Mucosa of stomach (tissue), 1 donor: ENCODE data around the gene HYCC1.

Experiments
- H3K27me3 ChIP-seq: one replicate; pipeline ENCODE4 v1.7.0; 2013; ENCODE audit warnings: mild to moderate bottlenecking, low read length; ENCODE audit not compliant: control insufficient read depth, insufficient read depth
- H3K36me3 ChIP-seq: one replicate; pipeline ENCODE4 v1.7.0; 2013; ENCODE audit warnings: low read length; ENCODE audit not compliant: control insufficient read depth, insufficient read depth
- H3K4me1 ChIP-seq: one replicate; pipeline ENCODE4 v1.7.0; 2013; ENCODE audit warnings: mild to moderate bottlenecking, low read length; ENCODE audit not compliant: control insufficient read depth, insufficient read depth
- H3K4me3 ChIP-seq: one replicate; pipeline ENCODE4 v1.7.0; 2013; ENCODE audit warnings: low read length
- H3K9ac ChIP-seq: one replicate; pipeline ENCODE4 v1.7.0; 2013; ENCODE audit warnings: mild to moderate bottlenecking, low read length, moderate library complexity
- H3K9me3 ChIP-seq: one replicate; pipeline ENCODE4 v1.7.0; 2013; ENCODE audit warnings: mild to moderate bottlenecking, low read length, moderate library complexity; ENCODE audit not compliant: control insufficient read depth
- donor health status: Pancreatic carcinoma.

The HYCC1 gene

GRCh38 chr7:23012908-23013714 lies 819 bp downstream of the HYCC1 start:
- Histone ChIP-seq H3K9ac (peak overlapping the region; percentile 45), H3K4me3 (peak overlapping the region; percentile 16), H3K27me3 (peaks cover 11% of the 10 kb centered on the region), H3K4me1 (peaks cover 7% of the 10 kb centered on the region), H3K9me3 (no peaks in the 10 kb centered on the region), H3K36me3 (no peaks in the 10 kb centered on the region)

- Histone ChIP-seq H3K4me3 (no peak overlapping the region), H3K27me3 (peaks cover 11% of the 10 kb centered on the region), H3K9ac (no peak overlapping the region), H3K4me1 (peaks cover 7% of the 10 kb centered on the region), H3K36me3 (no peaks in the 10 kb centered on the region), H3K9me3 (no peaks in the 10 kb centered on the region)
Measured at GRCh38 chr7:23012186-23012585, 1.7 kb downstream of the HYCC1 start.

GRCh38 chr7:23011222-23011924 lies 2.6 kb downstream of the HYCC1 start:
- H3K27me3 ChIP-seq = peaks cover 11% of the 10 kb centered on the region
- no peaks in the 10 kb centered on the region for H3K36me3 ChIP-seq
- no peak overlapping the region for H3K4me3 ChIP-seq
- H3K9ac ChIP-seq = no peak overlapping the region
- peaks cover 7% of the 10 kb centered on the region for H3K4me1 ChIP-seq
- no peaks in the 10 kb centered on the region for H3K9me3 ChIP-seq

GRCh38 chr7:23009303-23009702 lies 4.6 kb downstream of the HYCC1 start:
- Histone ChIP-seq H3K4me3 (no peak overlapping the region), H3K9ac (no peak overlapping the region), H3K9me3 (no peaks in the 10 kb centered on the region), H3K27me3 (peaks cover 11% of the 10 kb centered on the region), H3K36me3 (no peaks in the 10 kb centered on the region), H3K4me1 (peaks cover 7% of the 10 kb centered on the region)

GRCh38 chr7:23004247-23004520 lies 9.7 kb downstream of the HYCC1 start:
- no peaks in the 10 kb centered on the region for H3K4me1 ChIP-seq
- no peaks in the 10 kb centered on the region for H3K36me3 ChIP-seq
- no peaks in the 10 kb centered on the region for H3K9me3 ChIP-seq
- no peaks in the 10 kb centered on the region for H3K27me3 ChIP-seq
- no peak overlapping the region for H3K9ac ChIP-seq
- H3K4me3 ChIP-seq = no peak overlapping the region

- Histone ChIP-seq H3K4me3 (no peak overlapping the region), H3K9me3 (no peaks in the 10 kb centered on the region), H3K4me1 (no peaks in the 10 kb centered on the region), H3K27me3 (no peaks in the 10 kb centered on the region), H3K9ac (no peak overlapping the region), H3K36me3 (no peaks in the 10 kb centered on the region)
Measured at GRCh38 chr7:23003505-23004246, 10.3 kb downstream of the HYCC1 start.

GRCh38 chr7:23002698-23003097 lies 11.2 kb downstream of the HYCC1 start:
- H3K4me1 ChIP-seq = no peaks in the 10 kb centered on the region
- H3K4me3 ChIP-seq = no peak overlapping the region
- H3K36me3 ChIP-seq = no peaks in the 10 kb centered on the region

GRCh38 chr7:23001610-23002009 lies 12.3 kb downstream of the HYCC1 start:
- Histone ChIP-seq H3K4me1 (no peaks in the 10 kb centered on the region), H3K9ac (no peak overlapping the region), H3K27me3 (no peaks in the 10 kb centered on the region), H3K9me3 (no peaks in the 10 kb centered on the region), H3K36me3 (no peaks in the 10 kb centered on the region), H3K4me3 (no peak overlapping the region)

More at GRCh38 chr7:23002698-23003097, 11.2 kb downstream of the HYCC1 start:
- no peaks in the 10 kb centered on the region for H3K9me3 ChIP-seq
- no peaks in the 10 kb centered on the region for H3K27me3 ChIP-seq
- no peak overlapping the region for H3K9ac ChIP-seq

- Histone ChIP-seq H3K27me3 (no peaks in the 10 kb centered on the region), H3K4me3 (no peak overlapping the region), H3K4me1 (no peaks in the 10 kb centered on the region), H3K9me3 (no peaks in the 10 kb centered on the region), H3K36me3 (no peaks in the 10 kb centered on the region), H3K9ac (no peak overlapping the region)
Measured at GRCh38 chr7:23000597-23001360, 13.2 kb downstream of the HYCC1 start.

- Histone ChIP-seq H3K9me3 (no peaks in the 10 kb centered on the region), H3K4me1 (no peaks in the 10 kb centered on the region), H3K27me3 (no peaks in the 10 kb centered on the region), H3K36me3 (no peaks in the 10 kb centered on the region), H3K9ac (no peak overlapping the region), H3K4me3 (no peak overlapping the region)
Measured at GRCh38 chr7:22998519-22998896, 15.4 kb downstream of the HYCC1 start.

GRCh38 chr7:22997871-22998518 lies 15.9 kb downstream of the HYCC1 start:
- H3K9me3 ChIP-seq = no peaks in the 10 kb centered on the region
- no peak overlapping the region for H3K4me3 ChIP-seq
- H3K4me1 ChIP-seq = no peaks in the 10 kb centered on the region
- no peaks in the 10 kb centered on the region for H3K27me3 ChIP-seq
- no peaks in the 10 kb centered on the region for H3K36me3 ChIP-seq
- no peak overlapping the region for H3K9ac ChIP-seq
